HepG2 (cell line): ENCODE data around the gene SIK3. TPM values are rescaled to one million over a fixed set of nuclear protein-coding genes. Genes with fewer than 3 reads are reported as not detected.

Source experiments
- BCL6 ChIP-seq: IDR thresholded peaks from 2 replicates; pipeline ENCODE4 v1.6.1; 2016; ENCODE audit warnings: missing genetic modification reagents, missing compliant biosample characterization
- GMEB2 ChIP-seq: IDR thresholded peaks from 2 replicates; pipeline ENCODE4 v1.6.1; 2016; ENCODE audit warnings: missing biosample characterization, missing genetic modification reagents, low read depth
- NR2C2 ChIP-seq: sonication (generic); formaldehyde crosslinking; IDR thresholded peaks from 2 replicates; pipeline ENCODE4 v1.4.0; 2020; ENCODE audit warnings: missing genetic modification reagents, mild to moderate bottlenecking, moderate library complexity, borderline replicate concordance
- POGK ChIP-seq: sonication (generic); formaldehyde crosslinking; conservative IDR thresholded peaks from 2 replicates; pipeline ENCODE4 v1.8.0; 2022; ENCODE audit warnings: mild to moderate bottlenecking, moderate library complexity, missing genetic modification reagents
- PTBP1 ChIP-seq: fragments of 200-400 bp; formaldehyde crosslinking; IDR thresholded peaks from 2 replicates; pipeline ENCODE4 v1.6.1; 2018; ENCODE audit warnings: low read length, low read depth; ENCODE audit not compliant: poor library complexity, severe bottlenecking
- SP4 ChIP-seq: sonication (generic); formaldehyde crosslinking; IDR thresholded peaks from 2 replicates; pipeline ENCODE4 v1.8.1; 2023; ENCODE audit warnings: mild to moderate bottlenecking, missing genetic modification reagents
- THAP8 ChIP-seq: sonication (generic); formaldehyde crosslinking; IDR thresholded peaks from 2 replicates; pipeline ENCODE4 v1.5.1; 2020; ENCODE audit warnings: missing genetic modification reagents, mild to moderate bottlenecking, borderline replicate concordance
- ZEB1 ChIP-seq: IDR thresholded peaks from 2 replicates; pipeline ENCODE4 v1.6.1; 2012; ENCODE audit warnings: mild to moderate bottlenecking, low read depth, inconsistent platforms; ENCODE audit not compliant: insufficient replicate concordance
- ZMAT3 ChIP-seq: sonication (generic); formaldehyde crosslinking; conservative IDR thresholded peaks from 2 replicates; pipeline ENCODE4 v1.7.0; 2021; ENCODE audit warnings: missing genetic modification reagents
- ZMYM3 ChIP-seq: sonication (generic); formaldehyde crosslinking; IDR thresholded peaks from 2 replicates; pipeline ENCODE4 v1.5.1; 2020; ENCODE audit warnings: mild to moderate bottlenecking, missing genetic modification reagents
- ZNF512B ChIP-seq: sonication (generic); formaldehyde crosslinking; IDR thresholded peaks from 2 replicates; pipeline ENCODE4 v1.5.1; 2020; ENCODE audit warnings: missing genetic modification reagents, mild to moderate bottlenecking, borderline replicate concordance
- ZNF609 ChIP-seq: sonication (generic); formaldehyde crosslinking; IDR thresholded peaks from 2 replicates; pipeline ENCODE4 v1.4.0; 2020; ENCODE audit warnings: mild to moderate bottlenecking, missing genetic modification reagents, borderline replicate concordance
- ZNF704 ChIP-seq: sonication (generic); formaldehyde crosslinking; IDR thresholded peaks from 2 replicates; pipeline ENCODE4 v1.8.1; 2023; ENCODE audit warnings: mild to moderate bottlenecking, inconsistent platforms, moderate library complexity, missing genetic modification reagents, borderline replicate concordance
- ZNF883 ChIP-seq: sonication (generic); formaldehyde crosslinking; IDR thresholded peaks from 2 replicates; pipeline ENCODE4 v1.5.1; 2020; ENCODE audit warnings: mild to moderate bottlenecking, missing genetic modification reagents; ENCODE audit errors: not compliant biosample characterization
- polyA plus RNA-seq, 8 experiments: library from polyadenylated mRNA; depleted of rRNA in 3 of 8; stranded (reverse) in 7 of 8; unstranded in 1 of 8; fragments of >200 nt; fragmentation: Illumina TruSeq in 4 of 8; extraction: Trizol in 4 of 8; gene quantifications; 2 replicates each; pipeline versions ENCODE4 v1.2.1 to v1.2.3, GENCODE V29; 2011 to 2016; ENCODE audit warnings: low read depth in 4 of 8, missing spikeins in 1 of 8, mixed read lengths in 1 of 8; ENCODE audit not compliant: insufficient read depth in 1 of 8
- total RNA-seq, 5 experiments: library from RNA; depleted of rRNA; stranded (reverse); fragments of >200 nt; fragmentation: Illumina TruSeq; extraction: Trizol; gene quantifications; 2 replicates each; pipeline ENCODE4 v1.2.3, GENCODE V29; 2016; ENCODE audit warnings: low read depth in 1 of 5

Gene SIK3
- total and polyA plus RNA-seq, 2 of the 13 experiments (the other 11 are each of a cell fraction or from before 2014, with no cell fraction given), result 5.7 to 9.8 TPM

- no peak for TF ChIP-seq ZNF512B (CRISPR knock-in tag)
- no peak for TF ChIP-seq ZNF704 (CRISPR knock-in tag)
- TF ChIP-seq BCL6 (CRISPR knock-in tag), result peak; percentile 67; the same call in 1 of the 2 replicates
- TF ChIP-seq ZNF609 (CRISPR knock-in tag), result no peak
- no peak for TF ChIP-seq SP4 (CRISPR knock-in tag)
- no peak for TF ChIP-seq THAP8 (CRISPR knock-in tag)
- no peak for TF ChIP-seq NR2C2 (CRISPR knock-in tag)
- no peak for TF ChIP-seq ZNF883 (CRISPR knock-in tag)
- no peak for TF ChIP-seq ZMAT3 (CRISPR knock-in tag)
- TF ChIP-seq ZEB1, result no peak
- TF ChIP-seq PTBP1, result no peak
- no peak for TF ChIP-seq GMEB2
- no peak for TF ChIP-seq POGK (CRISPR knock-in tag)
- 0 out of 2 replicates have a peak, but pooled peaks have one; percentile 7 for TF ChIP-seq ZMYM3 (CRISPR knock-in tag)
Observed at GRCh38 chr11:116838321-116839084, 259.7 kb downstream of the SIK3 start (continued).
